HUDEP-2 (cell line): ENCODE results near the gene FUT3.
"Not testable (repeated sequence)": the region's sequence is repeated elsewhere in the genome, so short reads cannot be mapped to it uniquely, and the experiment has no call there.

Experiments used
- DNase-seq, 76 experiments: peaks; one replicate each; lab custom pipeline; 2025; ENCODE audit not compliant: unreplicated experiment in 76 of 76; lab: John Stamatoyannopoulos, UW

FUT3 gene

GRCh38 chr19:5883157-5883873 is 32.1 kb upstream of the FUT3 start:
- peak in 1 of 76 experiments; percentile 15 for DNase-seq

- no peak for DNase-seq
Measured at GRCh38 chr19:5882421-5882968, 31.2 kb upstream of the FUT3 start.

GRCh38 chr19:5881543-5882299 is 30.5 kb upstream of the FUT3 start:
- DNase-seq, result no peak

GRCh38 chr19:5880604-5881078 is 29.4 kb upstream of the FUT3 start:
- DNase-seq, result no peak

- DNase-seq, result no peak
Measured at GRCh38 chr19:5880196-5880595, 28.9 kb upstream of the FUT3 start.

- DNase-seq, result no peak
Measured at GRCh38 chr19:5877882-5878281, 26.6 kb upstream of the FUT3 start.

- DNase-seq, result no peak
Measured at GRCh38 chr19:5877427-5877826, 26.2 kb upstream of the FUT3 start.

GRCh38 chr19:5874496-5874895 is 23.2 kb upstream of the FUT3 start:
- DNase-seq, result not testable (repeated sequence)

GRCh38 chr19:5873617-5874199 is 22.5 kb upstream of the FUT3 start:
- DNase-seq, result no peak

GRCh38 chr19:5870986-5871394 is 19.7 kb upstream of the FUT3 start:
- no peak for DNase-seq

- no peak for DNase-seq
Measured at GRCh38 chr19:5867201-5868136, 16.2 kb upstream of the FUT3 start.

GRCh38 chr19:5865772-5866171 is 14.5 kb upstream of the FUT3 start:
- DNase-seq, result no peak

GRCh38 chr19:5864725-5865486 is 13.7 kb upstream of the FUT3 start:
- no peak for DNase-seq

- no peak for DNase-seq
Measured at GRCh38 chr19:5864013-5864720, 12.9 kb upstream of the FUT3 start.

GRCh38 chr19:5863030-5863665 is 11.9 kb upstream of the FUT3 start:
- no peak for DNase-seq

GRCh38 chr19:5857203-5858081 is 6.2 kb upstream of the FUT3 start:
- no peak for DNase-seq

GRCh38 chr19:5855151-5855550 is 3.9 kb upstream of the FUT3 start:
- DNase-seq, result not testable (repeated sequence)

GRCh38 chr19:5854121-5854520 is 2.9 kb upstream of the FUT3 start:
- not testable (repeated sequence) for DNase-seq
